GM23338 (cell line): ENCODE data around the gene SPAG16.
"Not testable (repeated sequence)": the region's sequence is repeated elsewhere in the genome, so short reads cannot be mapped to it uniquely, and the experiment has no call there.

Source experiments
- EZH2 ChIP-seq: fragments of 200-600 bp; sonication (generic); IDR thresholded peaks from one replicate; pipeline ENCODE4 v1.8.0; 2017; ENCODE audit warnings: antibody characterized with exemption, mild to moderate bottlenecking, low read depth; ENCODE audit not compliant: unreplicated experiment
- JUNB ChIP-seq: IDR thresholded peaks from one replicate; pipeline ENCODE4 v1.6.1; 2016; ENCODE audit warnings: antibody characterized with exemption; ENCODE audit not compliant: unreplicated experiment
- REST ChIP-seq: IDR thresholded peaks from one replicate; pipeline ENCODE4 v1.6.1; 2018; ENCODE audit warnings: antibody characterized with exemption; ENCODE audit not compliant: unreplicated experiment
- ZNF331 ChIP-seq: fragments of 250-450 bp; sonication (Bioruptor Pico); IDR thresholded peaks from 2 replicates; pipeline ENCODE4 v1.5.0; 2020; ENCODE audit warnings: low read depth, mild to moderate bottlenecking, moderate library complexity
- TF ChIP-seq, protein P1 (sequence below), 2 experiments: fragments of 200-600 bp in 1 of 2; sonication (generic) in 1 of 2; conservative IDR thresholded peaks; 2 replicates each; pipeline versions ENCODE4 v1.5.1 to v1.6.1; 2016 to 2017; ENCODE audit warnings: antibody characterized with exemption in 2 of 2, low read depth in 2 of 2, mild to moderate bottlenecking in 2 of 2, moderate library complexity in 1 of 2

GRCh38 chr2:213718411-213718810 is 434.1 kb downstream of the SPAG16 start:
- TF ChIP-seq REST; EZH2; ZNF331 (CRISPR knock-in tag); JUNB: not testable (repeated sequence)
- TF ChIP-seq, protein P1, sequence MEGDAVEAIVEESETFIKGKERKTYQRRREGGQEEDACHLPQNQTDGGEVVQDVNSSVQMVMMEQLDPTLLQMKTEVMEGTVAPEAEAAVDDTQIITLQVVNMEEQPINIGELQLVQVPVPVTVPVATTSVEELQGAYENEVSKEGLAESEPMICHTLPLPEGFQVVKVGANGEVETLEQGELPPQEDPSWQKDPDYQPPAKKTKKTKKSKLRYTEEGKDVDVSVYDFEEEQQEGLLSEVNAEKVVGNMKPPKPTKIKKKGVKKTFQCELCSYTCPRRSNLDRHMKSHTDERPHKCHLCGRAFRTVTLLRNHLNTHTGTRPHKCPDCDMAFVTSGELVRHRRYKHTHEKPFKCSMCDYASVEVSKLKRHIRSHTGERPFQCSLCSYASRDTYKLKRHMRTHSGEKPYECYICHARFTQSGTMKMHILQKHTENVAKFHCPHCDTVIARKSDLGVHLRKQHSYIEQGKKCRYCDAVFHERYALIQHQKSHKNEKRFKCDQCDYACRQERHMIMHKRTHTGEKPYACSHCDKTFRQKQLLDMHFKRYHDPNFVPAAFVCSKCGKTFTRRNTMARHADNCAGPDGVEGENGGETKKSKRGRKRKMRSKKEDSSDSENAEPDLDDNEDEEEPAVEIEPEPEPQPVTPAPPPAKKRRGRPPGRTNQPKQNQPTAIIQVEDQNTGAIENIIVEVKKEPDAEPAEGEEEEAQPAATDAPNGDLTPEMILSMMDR (conservative IDR thresholded peaks at IDR 0.05; ENCODE audit: low read depth in 2 of 2) = not testable (repeated sequence)
